ENCODE results near the gene SNX13. TPM values are rescaled to one million over a fixed set of nuclear protein-coding genes. Genes with fewer than 3 reads are reported as not detected.

Gene SNX13
- total and polyA plus RNA-seq, 2 experiments from 2014 or later: 7.5 to 42.7 TPM

DNA sequence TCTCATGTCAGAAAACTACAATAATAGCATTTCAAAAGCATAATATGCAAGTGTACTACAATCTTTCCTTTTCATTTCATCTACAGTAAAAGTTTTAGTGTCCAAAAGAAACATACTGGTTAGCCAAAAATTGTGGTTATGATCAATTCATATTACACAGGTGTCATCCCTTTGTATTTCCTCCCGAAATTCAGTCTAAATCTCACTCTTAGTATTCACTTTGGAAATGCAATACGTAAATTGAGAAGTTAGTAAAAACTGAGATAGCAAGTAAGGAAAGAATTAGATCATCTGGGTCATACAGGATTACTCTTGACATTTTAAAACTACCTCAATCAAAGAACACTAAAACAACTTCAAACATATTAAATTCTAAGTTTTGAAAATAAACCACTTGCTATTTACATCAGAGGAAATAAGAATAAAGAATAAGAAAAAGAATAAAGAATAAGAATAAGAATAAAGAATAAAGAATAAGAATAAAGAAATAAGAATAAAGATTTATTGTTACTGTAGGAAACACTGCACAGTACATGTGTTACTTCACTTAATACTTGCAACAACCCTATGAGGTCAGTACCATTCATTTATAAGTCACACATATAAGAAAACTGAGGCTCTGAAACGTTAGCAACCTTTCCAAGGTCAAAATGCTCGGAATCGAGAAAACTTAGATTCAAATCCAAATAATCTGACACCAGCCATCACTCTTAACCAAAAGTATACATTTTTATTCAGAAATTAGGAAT lies 10.5 kb downstream of the SNX13 start:
- H3K36me3 ChIP-seq (ENCODE audit: insufficient read depth): no peaks in the 10 kb centered on the region
- peaks cover 98% of the 10 kb centered on the region for H3K79me2 ChIP-seq (replicated peaks; ENCODE audit: insufficient read depth)
- Mint-ChIP-seq H3K36me3 (ENCODE audit: low read depth) (no peaks in the 10 kb centered on the region), H3K4me3 (no peak overlapping the region), H3K4me1 (peaks cover 45% of the 10 kb centered on the region), H3K27me3 (ENCODE audit: insufficient read depth, low read depth, poor library complexity) (no peaks in the 10 kb centered on the region), H3K27ac (no peak overlapping the region), H3K9me3 (no peaks in the 10 kb centered on the region)
- TF ChIP-seq CREB1 (CRISPR knock-in tag; IDR thresholded peaks at IDR 0.05; ENCODE audit: low read depth) (no peak), EZH2 (IDR thresholded peaks at IDR 0.05; ENCODE audit: low read depth, unreplicated experiment) (no peak), EZH2phosphoT487 (IDR thresholded peaks at IDR 0.05; ENCODE audit: unreplicated experiment) (no peak), NANOG (IDR thresholded peaks at IDR 0.05; ENCODE audit: borderline replicate concordance) (no peak), ZNF114 (CRISPR knock-in tag; IDR thresholded peaks at IDR 0.05) (no peak), ZNF331 (CRISPR knock-in tag; IDR thresholded peaks at IDR 0.05; ENCODE audit: low read depth) (no peak), JUNB (IDR thresholded peaks at IDR 0.05; ENCODE audit: unreplicated experiment) (no peak), CTCF (conservative IDR thresholded peaks at IDR 0.05; ENCODE audit: low read depth in 2 of 2) (no peak), STAT1 (IDR thresholded peaks at IDR 0.05; ENCODE audit: unreplicated experiment) (no peak), POLR2AphosphoS5 (IDR thresholded peaks at IDR 0.05; ENCODE audit: low read depth) (no peak)
- TF ChIP-seq, protein P1, sequence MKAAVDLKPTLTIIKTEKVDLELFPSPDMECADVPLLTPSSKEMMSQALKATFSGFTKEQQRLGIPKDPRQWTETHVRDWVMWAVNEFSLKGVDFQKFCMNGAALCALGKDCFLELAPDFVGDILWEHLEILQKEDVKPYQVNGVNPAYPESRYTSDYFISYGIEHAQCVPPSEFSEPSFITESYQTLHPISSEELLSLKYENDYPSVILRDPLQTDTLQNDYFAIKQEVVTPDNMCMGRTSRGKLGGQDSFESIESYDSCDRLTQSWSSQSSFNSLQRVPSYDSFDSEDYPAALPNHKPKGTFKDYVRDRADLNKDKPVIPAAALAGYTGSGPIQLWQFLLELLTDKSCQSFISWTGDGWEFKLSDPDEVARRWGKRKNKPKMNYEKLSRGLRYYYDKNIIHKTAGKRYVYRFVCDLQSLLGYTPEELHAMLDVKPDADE (IDR thresholded peaks at IDR 0.05): no peak
- TF ChIP-seq, protein P2, sequence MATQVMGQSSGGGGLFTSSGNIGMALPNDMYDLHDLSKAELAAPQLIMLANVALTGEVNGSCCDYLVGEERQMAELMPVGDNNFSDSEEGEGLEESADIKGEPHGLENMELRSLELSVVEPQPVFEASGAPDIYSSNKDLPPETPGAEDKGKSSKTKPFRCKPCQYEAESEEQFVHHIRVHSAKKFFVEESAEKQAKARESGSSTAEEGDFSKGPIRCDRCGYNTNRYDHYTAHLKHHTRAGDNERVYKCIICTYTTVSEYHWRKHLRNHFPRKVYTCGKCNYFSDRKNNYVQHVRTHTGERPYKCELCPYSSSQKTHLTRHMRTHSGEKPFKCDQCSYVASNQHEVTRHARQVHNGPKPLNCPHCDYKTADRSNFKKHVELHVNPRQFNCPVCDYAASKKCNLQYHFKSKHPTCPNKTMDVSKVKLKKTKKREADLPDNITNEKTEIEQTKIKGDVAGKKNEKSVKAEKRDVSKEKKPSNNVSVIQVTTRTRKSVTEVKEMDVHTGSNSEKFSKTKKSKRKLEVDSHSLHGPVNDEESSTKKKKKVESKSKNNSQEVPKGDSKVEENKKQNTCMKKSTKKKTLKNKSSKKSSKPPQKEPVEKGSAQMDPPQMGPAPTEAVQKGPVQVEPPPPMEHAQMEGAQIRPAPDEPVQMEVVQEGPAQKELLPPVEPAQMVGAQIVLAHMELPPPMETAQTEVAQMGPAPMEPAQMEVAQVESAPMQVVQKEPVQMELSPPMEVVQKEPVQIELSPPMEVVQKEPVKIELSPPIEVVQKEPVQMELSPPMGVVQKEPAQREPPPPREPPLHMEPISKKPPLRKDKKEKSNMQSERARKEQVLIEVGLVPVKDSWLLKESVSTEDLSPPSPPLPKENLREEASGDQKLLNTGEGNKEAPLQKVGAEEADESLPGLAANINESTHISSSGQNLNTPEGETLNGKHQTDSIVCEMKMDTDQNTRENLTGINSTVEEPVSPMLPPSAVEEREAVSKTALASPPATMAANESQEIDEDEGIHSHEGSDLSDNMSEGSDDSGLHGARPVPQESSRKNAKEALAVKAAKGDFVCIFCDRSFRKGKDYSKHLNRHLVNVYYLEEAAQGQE (IDR thresholded peaks at IDR 0.05; ENCODE audit: unreplicated experiment): no peak
- TF ChIP-seq, protein P3, sequence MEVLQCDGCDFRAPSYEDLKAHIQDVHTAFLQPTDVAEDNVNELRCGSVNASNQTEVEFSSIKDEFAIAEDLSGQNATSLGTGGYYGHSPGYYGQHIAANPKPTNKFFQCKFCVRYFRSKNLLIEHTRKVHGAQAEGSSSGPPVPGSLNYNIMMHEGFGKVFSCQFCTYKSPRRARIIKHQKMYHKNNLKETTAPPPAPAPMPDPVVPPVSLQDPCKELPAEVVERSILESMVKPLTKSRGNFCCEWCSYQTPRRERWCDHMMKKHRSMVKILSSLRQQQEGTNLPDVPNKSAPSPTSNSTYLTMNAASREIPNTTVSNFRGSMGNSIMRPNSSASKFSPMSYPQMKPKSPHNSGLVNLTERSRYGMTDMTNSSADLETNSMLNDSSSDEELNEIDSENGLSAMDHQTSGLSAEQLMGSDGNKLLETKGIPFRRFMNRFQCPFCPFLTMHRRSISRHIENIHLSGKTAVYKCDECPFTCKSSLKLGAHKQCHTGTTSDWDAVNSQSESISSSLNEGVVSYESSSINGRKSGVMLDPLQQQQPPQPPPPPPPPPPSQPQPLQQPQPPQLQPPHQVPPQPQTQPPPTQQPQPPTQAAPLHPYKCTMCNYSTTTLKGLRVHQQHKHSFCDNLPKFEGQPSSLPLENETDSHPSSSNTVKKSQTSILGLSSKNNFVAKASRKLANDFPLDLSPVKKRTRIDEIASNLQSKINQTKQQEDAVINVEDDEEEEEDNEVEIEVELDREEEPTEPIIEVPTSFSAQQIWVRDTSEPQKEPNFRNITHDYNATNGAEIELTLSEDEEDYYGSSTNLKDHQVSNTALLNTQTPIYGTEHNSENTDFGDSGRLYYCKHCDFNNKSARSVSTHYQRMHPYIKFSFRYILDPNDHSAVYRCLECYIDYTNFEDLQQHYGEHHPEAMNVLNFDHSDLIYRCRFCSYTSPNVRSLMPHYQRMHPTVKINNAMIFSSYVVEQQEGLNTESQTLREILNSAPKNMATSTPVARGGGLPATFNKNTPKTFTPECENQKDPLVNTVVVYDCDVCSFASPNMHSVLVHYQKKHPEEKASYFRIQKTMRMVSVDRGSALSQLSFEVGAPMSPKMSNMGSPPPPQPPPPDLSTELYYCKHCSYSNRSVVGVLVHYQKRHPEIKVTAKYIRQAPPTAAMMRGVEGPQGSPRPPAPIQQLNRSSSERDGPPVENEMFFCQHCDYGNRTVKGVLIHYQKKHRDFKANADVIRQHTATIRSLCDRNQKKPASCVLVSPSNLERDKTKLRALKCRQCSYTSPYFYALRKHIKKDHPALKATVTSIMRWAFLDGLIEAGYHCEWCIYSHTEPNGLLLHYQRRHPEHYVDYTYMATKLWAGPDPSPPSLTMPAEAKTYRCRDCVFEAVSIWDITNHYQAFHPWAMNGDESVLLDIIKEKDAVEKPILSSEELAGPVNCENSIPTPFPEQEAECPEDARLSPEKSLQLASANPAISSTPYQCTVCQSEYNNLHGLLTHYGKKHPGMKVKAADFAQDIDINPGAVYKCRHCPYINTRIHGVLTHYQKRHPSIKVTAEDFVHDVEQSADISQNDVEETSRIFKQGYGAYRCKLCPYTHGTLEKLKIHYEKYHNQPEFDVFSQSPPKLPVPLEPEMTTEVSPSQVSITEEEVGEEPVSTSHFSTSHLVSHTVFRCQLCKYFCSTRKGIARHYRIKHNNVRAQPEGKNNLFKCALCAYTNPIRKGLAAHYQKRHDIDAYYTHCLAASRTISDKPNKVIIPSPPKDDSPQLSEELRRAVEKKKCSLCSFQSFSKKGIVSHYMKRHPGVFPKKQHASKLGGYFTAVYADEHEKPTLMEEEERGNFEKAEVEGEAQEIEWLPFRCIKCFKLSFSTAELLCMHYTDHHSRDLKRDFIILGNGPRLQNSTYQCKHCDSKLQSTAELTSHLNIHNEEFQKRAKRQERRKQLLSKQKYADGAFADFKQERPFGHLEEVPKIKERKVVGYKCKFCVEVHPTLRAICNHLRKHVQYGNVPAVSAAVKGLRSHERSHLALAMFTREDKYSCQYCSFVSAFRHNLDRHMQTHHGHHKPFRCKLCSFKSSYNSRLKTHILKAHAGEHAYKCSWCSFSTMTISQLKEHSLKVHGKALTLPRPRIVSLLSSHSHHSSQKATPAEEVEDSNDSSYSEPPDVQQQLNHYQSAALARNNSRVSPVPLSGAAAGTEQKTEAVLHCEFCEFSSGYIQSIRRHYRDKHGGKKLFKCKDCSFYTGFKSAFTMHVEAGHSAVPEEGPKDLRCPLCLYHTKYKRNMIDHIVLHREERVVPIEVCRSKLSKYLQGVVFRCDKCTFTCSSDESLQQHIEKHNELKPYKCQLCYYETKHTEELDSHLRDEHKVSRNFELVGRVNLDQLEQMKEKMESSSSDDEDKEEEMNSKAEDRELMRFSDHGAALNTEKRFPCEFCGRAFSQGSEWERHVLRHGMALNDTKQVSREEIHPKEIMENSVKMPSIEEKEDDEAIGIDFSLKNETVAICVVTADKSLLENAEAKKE (CRISPR knock-in tag; IDR thresholded peaks at IDR 0.05): no peak
- peaks cover 15% of the 10 kb centered on the region for H3K4me1 ChIP-seq (ENCODE audit: insufficient read depth)
- no peak overlapping the region for H2AFZ ChIP-seq
- no peaks in the 10 kb centered on the region; the same call in none of the 2 replicates for H4K20me1 ChIP-seq (replicated peaks; ENCODE audit: insufficient read depth)
- H3F3A ChIP-seq (replicated peaks; ENCODE audit: low read depth): no peaks in the 10 kb centered on the region
- H3K27ac ChIP-seq (ENCODE audit: low read depth): no peak overlapping the region
- H3K4me2 ChIP-seq: no peak overlapping the region
- no peak for DNase-seq (ENCODE audit: low spot score)
- no peaks in the 10 kb centered on the region for H3K9me2 ChIP-seq (ENCODE audit: insufficient read depth)
- no peak overlapping the region for H3K4me3 ChIP-seq
- no peaks in the 10 kb centered on the region for H3K27me3 ChIP-seq (ENCODE audit: insufficient read depth)
- ATAC-seq: no peak

Data from GM23338 (cell line).